Esophagus squamous epithelium (tissue), 4 donors: ENCODE measurements around the gene RPS6KC1.

Source experiments
- CTCF ChIP-seq, 6 experiments: fragments of 450-650 bp in 4 of 6; fragments of 200-600 bp in 2 of 6; sonication (generic) in 2 of 6; IDR thresholded peaks; one replicate each; pipeline ENCODE4 v1.5.1; 2016 to 2019; ENCODE audit warnings: antibody characterized with exemption in 6 of 6, mild to moderate bottlenecking in 4 of 6, moderate library complexity in 4 of 6
- POLR2A ChIP-seq, 4 donors: fragments of 450-650 bp; IDR thresholded peaks; one replicate each; pipeline ENCODE4 v1.6.1; 2017; ENCODE audit warnings: antibody characterized with exemption in 4 of 4, mild to moderate bottlenecking in 4 of 4, moderate library complexity in 3 of 4

GRCh38 chr1:213281640-213282301, 230.7 kb downstream of the RPS6KC1 start:
- TF ChIP-seq CTCF (IDR thresholded peaks at IDR 0.05) = no peak
- no peak for TF ChIP-seq POLR2A (IDR thresholded peaks at IDR 0.05)
